Activated naive CD8-positive, alpha-beta T cell treated with anti-CD3 and anti-CD28 coated beads, Interleukin-2, amount 50 U/mL, for 24 hours (primary cell): Measurements from ENCODE around the gene HOXD9.

Source experiments
- ATAC-seq: fragments of 150-1000 bp; cut with Tn5 transposase; one replicate; pipeline ENCODE4 v1.10.0; 2021
- DNase-seq: peaks from one replicate; pipeline ENCODE4 v3.0.0; 2021
- H3K27ac Mint-ChIP-seq: one replicate; pipeline ENCODE4 v1.8.0; 2021; ENCODE audit warnings: mild to moderate bottlenecking, mixed read lengths
- H3K27me3 Mint-ChIP-seq: one replicate; pipeline ENCODE4 v1.8.0; 2021; ENCODE audit warnings: mixed read lengths
- H3K36me3 Mint-ChIP-seq: one replicate; pipeline ENCODE4 v1.8.0; 2021; ENCODE audit warnings: low read depth, mixed read lengths
- H3K4me1 Mint-ChIP-seq: one replicate; pipeline ENCODE4 v1.8.0; 2021; ENCODE audit warnings: mixed read lengths
- H3K4me3 Mint-ChIP-seq: one replicate; pipeline ENCODE4 v1.8.0; 2021; ENCODE audit warnings: mild to moderate bottlenecking, moderate library complexity, mixed read lengths
- H3K9me3 Mint-ChIP-seq: one replicate; pipeline ENCODE4 v1.8.0; 2021; ENCODE audit warnings: mixed read lengths

HOXD9 gene

DNA sequence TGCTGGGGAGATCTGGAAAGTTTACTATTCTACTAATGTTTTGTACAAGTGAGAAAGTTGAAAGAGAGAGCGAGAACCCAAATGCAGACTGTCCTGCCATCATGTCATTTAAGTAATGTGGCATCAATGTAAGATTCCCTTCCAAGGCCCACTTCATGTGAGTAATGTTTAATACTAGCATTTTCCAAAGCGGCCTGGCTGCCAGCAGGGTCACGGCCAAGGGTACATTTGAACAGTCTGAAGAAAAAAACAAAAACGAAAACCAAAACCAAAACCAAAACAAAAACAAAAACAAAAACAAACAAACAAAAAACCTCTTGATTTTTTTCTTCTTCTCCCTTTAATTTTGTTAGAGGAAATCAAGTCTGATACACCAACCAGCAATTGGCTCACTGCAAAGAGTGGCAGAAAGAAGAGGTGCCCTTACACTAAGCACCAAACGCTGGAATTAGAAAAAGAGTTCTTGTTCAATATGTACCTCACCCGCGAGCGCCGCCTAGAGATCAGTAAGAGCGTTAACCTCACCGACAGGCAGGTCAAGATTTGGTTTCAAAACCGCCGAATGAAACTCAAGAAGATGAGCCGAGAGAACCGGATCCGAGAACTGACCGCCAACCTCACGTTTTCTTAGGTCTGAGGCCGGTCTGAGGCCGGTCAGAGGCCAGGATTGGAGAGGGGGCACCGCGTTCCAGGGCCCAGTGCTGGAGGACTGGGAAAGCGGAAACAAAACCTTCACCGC lies 3.7 kb upstream of the HOXD9 start:
- Mint-ChIP-seq H3K4me1 (peaks cover 7% of the 10 kb centered on the region), H3K9me3 (peaks cover 12% of the 10 kb centered on the region), H3K27me3 (peaks cover 84% of the 10 kb centered on the region), H3K27ac (no peak overlapping the region), H3K36me3 (peaks cover 5% of the 10 kb centered on the region), H3K4me3 (no peak overlapping the region)
- no peak for ATAC-seq
- DNase-seq = no peak

DNA sequence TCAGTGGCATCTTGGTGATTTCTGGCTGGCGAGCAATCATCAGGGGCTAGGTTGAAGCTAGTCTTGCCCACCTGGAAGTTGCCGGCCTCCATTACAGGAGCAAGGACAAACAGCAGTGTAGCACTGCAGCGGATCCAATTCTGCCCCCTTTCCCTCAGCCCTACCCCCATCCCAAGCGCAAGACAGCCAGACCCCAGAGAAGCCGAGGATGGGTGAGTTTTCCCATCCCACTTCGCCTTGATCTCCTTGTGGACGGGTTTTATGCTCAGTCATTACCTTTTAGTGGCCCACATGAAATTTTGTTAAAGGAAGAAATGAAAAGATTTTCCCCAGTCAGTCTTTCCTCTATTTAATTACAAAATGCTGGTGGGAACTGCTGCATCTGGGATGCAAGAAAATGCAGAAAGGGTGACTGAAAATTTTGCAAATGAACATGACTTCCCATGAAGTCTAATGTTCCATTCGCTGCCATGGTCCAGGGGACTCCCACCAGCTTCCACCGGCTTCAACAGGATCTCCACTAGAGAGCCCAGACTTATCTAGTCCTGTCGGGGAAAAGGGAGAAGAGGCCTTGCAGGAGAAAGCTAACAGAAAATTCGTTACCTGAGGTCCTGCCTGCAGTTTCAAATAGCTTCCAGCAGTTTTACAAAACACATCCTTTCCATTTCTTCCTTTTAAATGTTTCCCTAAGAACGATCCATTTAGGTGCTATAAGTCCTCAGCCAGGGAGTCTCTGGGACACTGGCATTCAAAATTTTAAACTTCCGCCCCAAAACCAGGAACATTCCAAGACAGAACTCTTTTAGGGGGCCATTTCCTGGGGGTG lies 1.9 kb upstream of the HOXD9 start:
- H3K27ac Mint-ChIP-seq = no peak overlapping the region

DNA sequence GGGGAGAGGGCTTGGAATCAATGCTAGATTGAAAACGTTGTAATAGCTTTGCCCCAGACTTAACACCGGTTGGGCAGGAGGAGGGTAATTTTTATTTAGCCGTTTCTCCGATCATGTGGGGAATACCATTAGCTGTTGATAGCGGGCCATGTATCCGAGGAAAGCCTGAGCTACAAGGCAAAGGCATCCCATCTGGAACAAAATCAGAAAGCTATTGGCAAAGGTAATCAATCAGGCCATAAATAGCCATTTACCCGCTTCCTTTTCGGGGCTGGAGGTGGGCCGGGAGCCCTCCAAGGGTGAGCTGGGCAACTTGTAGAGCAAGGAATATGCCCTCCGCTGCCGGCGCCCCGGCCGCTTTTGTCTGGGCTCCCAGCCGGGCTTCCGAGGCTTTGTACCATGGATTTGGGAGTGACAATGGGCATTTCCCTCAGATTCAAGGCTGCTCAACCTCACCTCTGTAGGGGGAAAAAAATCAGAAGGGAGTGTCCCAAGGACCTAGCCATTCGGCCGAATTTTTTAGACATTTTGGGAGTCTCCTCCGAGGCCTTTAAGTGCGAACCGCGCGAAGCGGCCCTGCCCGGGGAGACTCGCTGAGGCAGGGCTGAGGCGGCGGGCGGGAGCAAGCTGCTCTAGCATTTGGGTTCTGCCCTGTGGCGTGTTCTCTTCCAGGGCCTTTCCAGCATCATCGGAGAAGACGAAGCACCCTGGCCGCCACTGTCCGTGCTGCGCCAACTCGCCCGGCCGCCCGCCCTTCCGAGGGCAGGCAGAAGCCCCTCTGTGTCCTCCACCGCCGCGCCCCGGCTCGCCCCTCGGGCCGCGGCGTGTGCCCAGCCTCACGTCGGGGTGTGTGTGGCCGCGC lies 1.1 kb upstream of the HOXD9 start:
- DNase-seq (no peak), ATAC-seq (no peak)
- peaks cover 4% of the 10 kb centered on the region for H3K36me3 Mint-ChIP-seq
- no peak overlapping the region for H3K27ac Mint-ChIP-seq
- peaks cover 8% of the 10 kb centered on the region for H3K9me3 Mint-ChIP-seq
- H3K4me3 Mint-ChIP-seq = no peak overlapping the region
- H3K27me3 Mint-ChIP-seq = peaks cover 84% of the 10 kb centered on the region
- H3K4me1 Mint-ChIP-seq = peaks cover 9% of the 10 kb centered on the region

More for the DNA sequence above, 1.9 kb upstream of the HOXD9 start:
- Mint-ChIP-seq H3K4me1 (peaks cover 9% of the 10 kb centered on the region), H3K27me3 (peaks cover 85% of the 10 kb centered on the region), H3K9me3 (peaks cover 11% of the 10 kb centered on the region), H3K36me3 (peaks cover 5% of the 10 kb centered on the region), H3K4me3 (no peak overlapping the region)
- DNase-seq (no peak), ATAC-seq (no peak)

DNA sequence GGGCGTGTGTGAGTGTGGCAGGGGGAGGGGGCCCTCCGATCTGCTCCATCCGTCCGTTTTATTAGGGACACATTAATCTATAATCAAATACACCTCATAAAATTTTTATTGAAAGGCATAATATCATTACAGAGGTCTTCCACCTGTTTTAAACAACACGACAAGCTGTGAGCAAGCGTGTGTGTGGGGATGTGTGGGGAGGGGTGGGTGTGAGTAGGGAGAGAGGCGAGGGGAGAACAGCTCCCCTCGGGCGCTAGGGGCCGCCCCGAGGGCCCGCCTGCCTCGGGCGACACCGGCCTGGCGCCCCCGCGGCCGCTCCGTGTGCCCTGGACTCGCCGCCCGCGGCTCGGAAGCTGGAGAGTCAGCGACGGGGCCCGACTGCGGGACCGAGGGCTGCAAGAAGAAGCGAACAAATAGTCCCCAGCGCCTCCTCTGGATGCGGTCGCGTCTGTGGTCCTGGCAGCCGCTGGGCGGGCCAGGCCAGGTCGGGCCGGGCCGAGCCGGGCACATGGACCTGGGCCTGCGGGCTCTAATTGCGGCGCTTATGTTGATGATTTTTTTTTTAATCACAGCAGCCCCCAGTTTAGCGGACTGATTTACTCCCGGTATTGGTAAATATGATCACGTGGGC lies 352 bp upstream of the HOXD9 start:
- Mint-ChIP-seq H3K9me3 (peaks cover 8% of the 10 kb centered on the region), H3K27ac (no peak overlapping the region), H3K36me3 (peaks cover 4% of the 10 kb centered on the region), H3K4me1 (peaks cover 11% of the 10 kb centered on the region), H3K27me3 (peaks cover 84% of the 10 kb centered on the region), H3K4me3 (peak overlapping the region; percentile 26)
- ATAC-seq = no peak
- no peak for DNase-seq

DNA sequence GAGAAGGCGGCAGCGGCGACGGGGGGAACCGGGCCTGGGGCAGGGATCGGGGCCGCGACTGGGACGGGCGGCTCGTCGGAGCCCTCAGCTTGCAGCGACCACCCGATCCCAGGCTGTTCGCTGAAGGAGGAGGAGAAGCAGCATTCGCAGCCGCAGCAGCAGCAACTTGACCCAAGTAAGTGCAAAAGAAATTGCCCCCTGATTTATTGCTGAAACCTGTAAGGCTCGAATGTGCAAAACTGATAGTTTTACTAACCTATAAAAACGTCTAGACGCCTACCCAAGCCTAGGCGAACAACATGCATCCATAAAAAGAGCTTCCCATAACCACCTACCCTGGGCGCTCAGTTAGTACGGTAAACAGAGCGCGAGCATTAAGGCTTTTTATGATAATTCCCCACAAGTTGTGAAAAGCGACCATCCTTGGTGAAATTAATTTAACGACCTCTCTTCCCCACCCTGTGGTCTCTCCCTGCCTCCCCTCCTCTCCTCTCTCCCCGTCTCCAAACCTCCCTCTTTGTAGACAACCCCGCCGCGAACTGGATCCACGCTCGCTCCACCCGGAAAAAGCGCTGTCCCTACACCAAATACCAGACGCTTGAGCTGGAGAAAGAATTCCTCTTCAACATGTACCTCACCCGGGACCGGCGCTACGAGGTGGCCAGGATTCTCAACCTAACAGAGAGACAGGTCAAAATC lies 1.0 kb downstream of the HOXD9 start:
- H3K27ac Mint-ChIP-seq = peak overlapping the region; percentile 35
- ATAC-seq = no peak

DNA sequence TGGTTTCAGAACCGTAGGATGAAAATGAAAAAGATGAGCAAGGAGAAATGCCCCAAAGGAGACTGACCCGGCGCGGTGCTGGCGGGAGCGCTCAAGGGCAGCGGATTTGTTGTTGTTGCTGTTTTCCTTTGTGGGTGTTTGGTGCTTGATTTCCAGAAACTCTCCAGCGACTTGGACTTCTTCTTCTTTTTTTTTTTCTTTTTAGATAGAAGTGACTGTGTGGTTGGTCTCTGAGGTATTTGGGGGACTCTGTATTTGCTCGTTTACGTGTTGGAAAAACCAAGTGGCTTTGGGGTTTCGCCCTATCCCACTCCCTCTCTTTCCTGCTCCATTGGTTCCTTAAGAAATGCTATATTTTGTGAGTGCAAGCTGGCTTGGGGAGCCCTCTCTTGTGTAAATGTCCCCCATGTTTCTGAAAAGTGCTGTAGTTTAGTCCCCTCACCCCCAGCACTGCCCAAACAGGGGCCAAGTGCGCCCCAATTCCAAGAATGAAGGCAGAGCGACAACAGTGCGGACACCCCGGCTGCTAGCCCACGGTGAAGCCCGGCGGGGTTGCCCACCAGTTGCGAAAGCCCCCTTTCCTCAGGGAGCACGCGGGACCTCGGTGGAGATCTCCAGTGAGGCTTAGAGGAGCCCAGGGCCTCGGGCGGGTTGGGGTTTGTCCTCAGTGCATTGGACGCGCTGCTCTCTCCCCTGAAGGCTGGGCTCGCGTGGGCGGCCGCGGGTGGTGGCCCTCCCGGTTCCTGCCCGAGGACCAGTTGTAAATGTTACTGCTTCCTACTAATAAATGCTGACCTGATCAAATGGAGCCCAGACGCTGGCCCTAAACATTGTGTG lies 1.8 kb downstream of the HOXD9 start:
- no peak overlapping the region for H3K27ac Mint-ChIP-seq
- peaks cover 25% of the 10 kb centered on the region for H3K4me1 Mint-ChIP-seq
- DNase-seq = no peak
- no peak for ATAC-seq
- peaks cover 86% of the 10 kb centered on the region for H3K27me3 Mint-ChIP-seq
- no peaks in the 10 kb centered on the region for H3K9me3 Mint-ChIP-seq
- H3K4me3 Mint-ChIP-seq = no peak overlapping the region
- no peaks in the 10 kb centered on the region for H3K36me3 Mint-ChIP-seq

More for the DNA sequence above, 1.0 kb downstream of the HOXD9 start:
- no peak overlapping the region for H3K4me3 Mint-ChIP-seq
- peaks cover 86% of the 10 kb centered on the region for H3K27me3 Mint-ChIP-seq
- peaks cover 5% of the 10 kb centered on the region for H3K9me3 Mint-ChIP-seq
- no peak for DNase-seq
- peaks cover 18% of the 10 kb centered on the region for H3K4me1 Mint-ChIP-seq
- peaks cover 4% of the 10 kb centered on the region for H3K36me3 Mint-ChIP-seq

DNA sequence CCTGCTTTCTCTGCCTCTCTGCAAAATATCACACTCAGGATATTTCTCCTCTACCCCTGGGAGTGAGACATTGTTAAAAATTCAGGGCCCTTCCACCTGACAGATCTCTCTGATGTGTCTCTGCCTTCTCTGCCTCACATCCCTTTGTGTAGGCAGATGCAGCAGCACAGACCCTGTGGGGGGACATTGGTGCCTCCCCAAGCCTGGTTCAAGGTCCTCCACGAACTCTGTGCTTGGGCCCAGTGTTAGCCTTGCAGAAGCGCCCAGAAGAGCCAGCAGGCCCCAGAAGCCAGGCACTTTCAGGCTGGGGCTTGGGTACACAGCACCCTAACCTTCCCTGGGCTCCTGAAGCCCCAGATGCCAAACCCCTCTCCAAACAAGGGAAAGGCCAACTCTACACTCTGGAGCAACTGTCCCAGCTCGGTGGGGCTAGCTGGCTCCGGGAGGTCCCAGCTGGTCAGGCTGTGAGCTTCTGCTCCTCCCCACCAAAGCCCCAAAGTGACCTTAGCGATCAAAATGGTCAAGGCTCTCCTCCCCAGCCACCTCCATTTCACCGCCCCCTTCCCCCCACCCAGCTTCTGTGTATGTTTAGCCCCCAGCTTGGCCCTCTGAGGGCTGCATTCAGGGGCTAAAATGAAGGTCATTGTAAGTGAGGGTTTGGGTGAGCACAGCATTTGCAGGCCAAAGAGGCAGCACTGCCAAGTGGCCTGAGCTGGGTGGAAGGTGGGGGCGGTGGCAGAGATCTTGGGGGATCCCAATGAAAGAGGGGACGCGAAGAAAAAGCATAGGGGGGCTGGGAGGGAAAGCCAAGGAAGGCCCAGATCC lies 2.6 kb downstream of the HOXD9 start:
- no peaks in the 10 kb centered on the region for H3K36me3 Mint-ChIP-seq
- DNase-seq = no peak
- peaks cover 78% of the 10 kb centered on the region for H3K27me3 Mint-ChIP-seq
- no peaks in the 10 kb centered on the region for H3K9me3 Mint-ChIP-seq
- peaks cover 25% of the 10 kb centered on the region for H3K4me1 Mint-ChIP-seq
- H3K27ac Mint-ChIP-seq = no peak overlapping the region
- H3K4me3 Mint-ChIP-seq = no peak overlapping the region
- ATAC-seq = no peak

DNA sequence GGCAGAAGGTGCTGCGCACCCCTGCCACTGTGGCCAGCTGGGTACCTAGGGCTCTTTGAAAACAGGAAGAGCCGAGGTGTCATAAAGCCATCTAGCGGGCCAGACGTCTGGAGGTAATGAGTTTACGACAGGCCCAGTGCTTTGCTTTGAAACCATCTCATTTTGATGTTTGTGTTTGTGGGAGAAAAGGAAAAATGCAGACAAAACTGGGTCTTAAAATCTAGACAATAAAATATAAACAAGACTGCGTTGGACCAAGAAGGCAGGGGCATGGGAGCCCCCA lies 3.2 kb downstream of the HOXD9 start:
- no peaks in the 10 kb centered on the region for H3K9me3 Mint-ChIP-seq
- DNase-seq (no peak), ATAC-seq (no peak)
- no peak overlapping the region for H3K4me3 Mint-ChIP-seq
- H3K27ac Mint-ChIP-seq = no peak overlapping the region
- H3K27me3 Mint-ChIP-seq = peaks cover 75% of the 10 kb centered on the region
- no peaks in the 10 kb centered on the region for H3K36me3 Mint-ChIP-seq
- H3K4me1 Mint-ChIP-seq = peaks cover 27% of the 10 kb centered on the region

DNA sequence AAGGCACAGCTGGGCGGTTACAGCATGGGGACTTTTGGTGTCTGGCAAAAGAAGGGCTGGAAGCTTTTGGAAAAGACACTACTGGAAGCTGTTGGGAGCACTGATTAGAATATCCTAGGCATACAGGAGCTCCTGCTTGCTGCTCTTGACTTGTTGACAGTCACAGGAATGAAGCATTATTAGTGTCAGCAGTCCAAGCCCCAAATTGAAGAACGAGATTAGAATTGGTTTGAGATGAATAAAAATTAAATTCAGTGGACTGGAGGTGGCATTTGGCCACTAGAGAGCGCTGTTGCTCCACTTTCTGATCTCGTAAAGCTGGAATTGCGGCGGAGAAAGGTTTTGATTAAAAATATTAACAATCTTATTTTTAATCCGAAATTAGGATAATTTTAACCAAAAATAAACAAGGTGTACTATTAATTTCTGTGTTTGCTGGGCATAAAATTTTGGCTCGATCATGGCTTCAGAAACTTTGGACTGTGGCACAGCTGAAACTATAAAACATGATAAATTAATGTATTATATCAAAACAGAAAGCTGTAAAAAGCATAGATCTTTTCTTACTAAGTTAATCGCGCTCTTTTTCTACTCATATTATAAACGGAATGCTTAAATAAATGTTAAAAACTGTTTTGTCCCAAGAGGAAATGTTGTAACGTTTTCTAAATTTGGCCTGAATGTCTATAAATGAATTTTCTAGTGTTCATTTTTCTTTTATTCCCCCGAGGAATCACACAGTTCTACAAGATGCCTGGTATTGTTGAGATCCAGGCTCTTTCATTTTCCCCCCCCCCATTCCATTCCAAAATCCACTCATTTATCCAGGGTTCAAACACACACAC lies 4.6 kb downstream of the HOXD9 start:
- Mint-ChIP-seq H3K36me3 (no peaks in the 10 kb centered on the region), H3K27ac (no peak overlapping the region), H3K4me3 (no peak overlapping the region), H3K9me3 (no peaks in the 10 kb centered on the region), H3K4me1 (peaks cover 34% of the 10 kb centered on the region), H3K27me3 (peaks cover 77% of the 10 kb centered on the region)
- ATAC-seq (no peak), DNase-seq (peak; percentile 73)

DNA sequence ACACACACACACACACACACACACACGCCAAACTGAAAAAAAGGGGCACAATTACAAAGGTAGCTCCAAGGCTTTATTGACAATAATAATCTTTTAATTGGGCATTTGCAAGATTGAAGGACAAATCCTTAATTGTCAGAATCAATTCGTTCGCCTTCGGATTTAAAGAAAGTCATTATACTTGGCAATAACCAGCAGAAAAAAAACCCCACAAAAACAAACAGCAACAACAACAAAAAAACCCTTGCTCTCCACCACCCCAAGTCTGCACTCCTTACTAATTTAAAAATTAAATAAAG lies 5.2 kb downstream of the HOXD9 start:
- H3K36me3 Mint-ChIP-seq = no peaks in the 10 kb centered on the region
- peaks cover 79% of the 10 kb centered on the region for H3K27me3 Mint-ChIP-seq
- H3K27ac Mint-ChIP-seq = no peak overlapping the region
- no peaks in the 10 kb centered on the region for H3K9me3 Mint-ChIP-seq
- no peak overlapping the region for H3K4me3 Mint-ChIP-seq
- DNase-seq = no peak
- ATAC-seq = no peak
- peaks cover 36% of the 10 kb centered on the region for H3K4me1 Mint-ChIP-seq

DNA sequence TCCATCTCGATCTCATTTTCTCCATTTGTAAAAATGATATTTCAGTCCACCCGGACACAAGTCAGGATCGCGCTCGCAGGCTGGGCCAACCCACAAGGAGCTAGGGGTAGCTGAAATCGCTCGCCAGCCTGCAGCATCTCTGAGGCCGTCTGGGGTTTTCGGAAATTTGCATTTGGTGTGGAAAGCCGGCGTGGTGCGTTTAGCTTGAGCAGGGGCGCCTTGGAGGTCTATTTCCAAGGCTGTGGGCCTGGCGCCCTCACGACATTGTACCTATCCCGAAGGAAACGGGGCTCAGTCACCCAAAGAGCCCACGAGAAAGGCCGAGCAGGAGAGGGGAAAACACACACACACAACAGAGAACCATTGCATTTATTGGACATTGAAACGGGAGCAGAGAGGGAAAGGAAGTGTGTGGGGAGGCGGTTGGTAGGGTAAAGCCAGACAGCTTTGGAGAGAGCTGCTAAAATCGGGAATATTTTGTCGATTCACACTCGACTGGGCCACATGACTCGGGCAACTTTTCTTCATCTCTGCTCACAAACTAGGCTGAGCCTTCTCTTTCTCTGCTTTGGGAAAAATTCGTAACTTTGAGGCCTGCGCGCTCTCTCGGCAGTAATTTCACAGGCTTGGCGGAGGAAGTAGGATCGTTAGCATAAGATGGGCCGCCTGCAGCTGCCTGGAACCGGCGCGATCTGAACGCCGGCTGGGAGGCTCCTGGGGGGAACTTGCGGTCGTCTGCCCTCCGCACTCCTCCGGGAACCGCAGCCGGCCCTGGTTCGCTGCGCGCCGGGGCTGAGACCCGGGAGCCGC lies 5.9 kb downstream of the HOXD9 start:
- Mint-ChIP-seq H3K27ac (peak overlapping the region; percentile 32), H3K36me3 (no peaks in the 10 kb centered on the region), H3K4me3 (peak overlapping the region; percentile 46), H3K9me3 (no peaks in the 10 kb centered on the region), H3K4me1 (peaks cover 38% of the 10 kb centered on the region), H3K27me3 (peaks cover 81% of the 10 kb centered on the region)
- DNase-seq (no peak), ATAC-seq (no peak)
